Endothelial cell of umbilical vein (primary cell): ENCODE data around the gene CCDC9B. TPM values are rescaled to one million over a fixed set of nuclear protein-coding genes. Genes with fewer than 3 reads are reported as not detected.

Experiments used
- BruUV-seq: library from RNA; stranded (reverse); fragments of 400-500 nt; replicated peaks from 2 replicates; lab custom pipeline; 2021; lab: Mats Ljungman, UMichigan
- CTCF ChIA-PET: fragments of 300-600, 350-600 bp; sonication (Branson Sonifier 250); formaldehyde crosslinking; loops from one replicate; lab custom pipeline; 2021; ENCODE audit warnings: antibody characterized with exemption, inconsistent platforms; lab: Charles Lee
- POLR2A ChIA-PET: fragments of 300-600, 350-600 bp; sonication (Branson Sonifier 250); formaldehyde crosslinking; loops from one replicate; lab custom pipeline; 2021; ENCODE audit warnings: antibody characterized with exemption, inconsistent platforms; lab: Charles Lee
- DNase-seq: peaks from one replicate; pipeline ENCODE4 v3.0.0-alpha.2; 2011; ENCODE audit warnings: low read depth, low spot score
- FAIRE-seq: peaks from 2 replicates; lab custom pipeline; 2011; peaks lifted over from hg19 to GRCh38; lab: Jason Lieb, UNC
- H2AFZ ChIP-seq: 2 replicates; pipeline ENCODE4 v1.6.0; 2012; ENCODE audit warnings: low read depth, low read length, control low read depth, inconsistent platforms
- H3K27ac ChIP-seq: 2 replicates; pipeline ENCODE4 v1.5.1; 2011; ENCODE audit warnings: low read depth, mild to moderate bottlenecking, control low read depth, low read length, moderate library complexity; ENCODE audit not compliant: insufficient read depth
- H3K27me3 ChIP-seq, 2 experiments: 2 replicates each; pipeline versions ENCODE4 v1.6.0 to v1.6.1; 2011; ENCODE audit warnings: low read length in 2 of 2, mixed read lengths in 1 of 2; ENCODE audit not compliant: control insufficient read depth in 2 of 2, insufficient read depth in 2 of 2
- H3K36me3 ChIP-seq, 2 experiments: 2 replicates in 1 of 2; 3 replicates in 1 of 2; pipeline ENCODE4 v1.5.1; 2011; ENCODE audit warnings: low read length in 2 of 2, mild to moderate bottlenecking in 1 of 2, moderate library complexity in 1 of 2; ENCODE audit not compliant: control insufficient read depth in 2 of 2, insufficient read depth in 2 of 2; ENCODE audit errors: extremely low read depth in 1 of 2
- H3K4me1 ChIP-seq: 3 replicates; pipeline ENCODE4 v1.5.1; 2011; ENCODE audit warnings: mild to moderate bottlenecking, low read length; ENCODE audit not compliant: control insufficient read depth, insufficient read depth; ENCODE audit errors: extremely low read depth
- H3K4me2 ChIP-seq: 2 replicates; pipeline ENCODE4 v1.6.1; 2011; ENCODE audit warnings: low read length, control low read depth, mixed read lengths; ENCODE audit not compliant: insufficient read depth
- H3K4me3 ChIP-seq, 3 experiments: fragments of 200-600 bp in 1 of 3; sonication (generic), shearing (Covaris generic) in 1 of 3; replicated peaks in 1 of 3; 2 replicates each; pipeline ENCODE4 v1.5.1; 2011 to 2016; ENCODE audit warnings: control low read depth in 3 of 3, low read length in 3 of 3, mild to moderate bottlenecking in 2 of 3, inconsistent platforms in 1 of 3, low read depth in 1 of 3, moderate library complexity in 1 of 3; ENCODE audit not compliant: insufficient read depth in 1 of 3
- H3K79me2 ChIP-seq: 2 replicates; pipeline ENCODE4 v1.6.0; 2012; ENCODE audit warnings: low read length, inconsistent platforms; ENCODE audit not compliant: control insufficient read depth, insufficient read depth
- H3K9ac ChIP-seq: replicated peaks from 2 replicates; pipeline ENCODE3; 2011; ENCODE audit warnings: low read length, control low read depth; ENCODE audit not compliant: insufficient read depth; ENCODE audit errors: extremely low read depth
- H3K9me1 ChIP-seq: replicated peaks from 3 replicates; pipeline ENCODE4 v1.6.0; 2011; ENCODE audit warnings: mild to moderate bottlenecking, low read length; ENCODE audit not compliant: control insufficient read depth, insufficient read depth; ENCODE audit errors: extremely low read depth
- H3K9me3 ChIP-seq: replicated peaks from 2 replicates; pipeline ENCODE4 v1.5.1; 2012; ENCODE audit warnings: low read length, inconsistent platforms; ENCODE audit not compliant: control insufficient read depth, insufficient read depth
- H4K20me1 ChIP-seq: replicated peaks from 2 replicates; pipeline ENCODE3; 2011; ENCODE audit warnings: mild to moderate bottlenecking, low read length; ENCODE audit not compliant: control insufficient read depth, insufficient read depth; ENCODE audit errors: extremely low read depth
- CTCF ChIP-seq, 2 donors: IDR thresholded peaks; 1 replicate in 1 of 2; 2 replicates in 1 of 2; pipeline ENCODE4 v1.5.1; 2011; ENCODE audit warnings: low read length in 2 of 2, mild to moderate bottlenecking in 2 of 2, moderate library complexity in 2 of 2, control low read depth in 1 of 2, inconsistent platforms in 1 of 2, low read depth in 1 of 2; ENCODE audit not compliant: insufficient read depth in 1 of 2; ENCODE audit errors: extremely low read depth in 1 of 2
- FOS ChIP-seq: IDR thresholded peaks from 2 replicates; pipeline ENCODE4 v1.6.1; 2011; ENCODE audit warnings: mild to moderate bottlenecking, low read length, moderate library complexity, borderline replicate concordance; ENCODE audit not compliant: insufficient read depth
- GATA2 ChIP-seq: IDR thresholded peaks from 2 replicates; pipeline ENCODE4 v1.7.0; 2011; ENCODE audit warnings: low read depth, mild to moderate bottlenecking, moderate library complexity, mixed read lengths, low read length; ENCODE audit not compliant: insufficient read length, insufficient read depth
- MAX ChIP-seq: IDR thresholded peaks from 2 replicates; pipeline ENCODE4 v1.6.1; 2011; ENCODE audit not compliant: insufficient read depth, insufficient read length
- POLR2A ChIP-seq: IDR thresholded peaks from 2 replicates; pipeline ENCODE4 v1.6.1; 2012; ENCODE audit warnings: low read depth, mild to moderate bottlenecking, control low read depth, low read length
- dilution Hi-C: fragments of 300-500 bp; cut with MboI; formaldehyde crosslinking; loops from one replicate; pipeline ENCODE4 v1.15.0; 2019; ENCODE audit warnings: low sequenced_read_pairs; ENCODE audit not compliant: extremely low pct_ligation_motif_present
- intact Hi-C: fragments of 100-400 bp; cut with micrococcal nuclease; formaldehyde crosslinking; loops from one replicate; pipeline ENCODE4 v1.10.0; 2022
- polyA plus RNA-seq, 4 experiments: library from polyadenylated mRNA; depleted of rRNA in 3 of 4; stranded (reverse) in 3 of 4; unstranded in 1 of 4; fragments of >200 nt; gene quantifications; 2 replicates each; pipeline versions ENCODE4 v1.2.1 to v1.2.3, GENCODE V29; 2011 to 2012; ENCODE audit warnings: missing spikeins in 1 of 4
- total RNA-seq: library from RNA; stranded (reverse); gene quantifications from 2 replicates; pipeline ENCODE4 v1.2.3, GENCODE V29; 2021

Gene CCDC9B
- total and polyA plus RNA-seq, 2 donors (not counting 3 experiments of a cell fraction or from before 2014, with no cell fraction given), result 7.6 to 46.0 TPM

GRCh38 chr15:40286794-40287193 lies 53.9 kb downstream of the CCDC9B start:
- Histone ChIP-seq H3K79me2 (no peaks in the 10 kb centered on the region), H3K4me1 (peaks cover 12% of the 10 kb centered on the region), H3K36me3 (no peaks in the 10 kb centered on the region), H4K20me1 (no peaks in the 10 kb centered on the region), H3K27ac (no peak overlapping the region), H3K9me1 (no peaks in the 10 kb centered on the region), H3K9me3 (no peaks in the 10 kb centered on the region), H2AFZ (no peak overlapping the region), H3K4me3 (no peak overlapping the region), H3K9ac (no peak overlapping the region), H3K4me2 (no peak overlapping the region), H3K27me3 (peaks cover 18 to 25% of the 10 kb centered on the region in 2 experiments)
- ChIA-PET POLR2A (no interaction called here), CTCF (interaction anchor here (1.2 to 7.5 kb wide), 5 partner anchors 7 to 25 kb away, joined by 5 to 77 read pairs (median 8); no protein-coding TSS in a partner anchor)
- no peak for TF ChIP-seq POLR2A
- TF ChIP-seq MAX, result no peak
- no peak for TF ChIP-seq GATA2
- no peak for TF ChIP-seq CTCF (IDR thresholded peaks at IDR 0.05; ENCODE audit: extremely low read depth in 1 of 2, insufficient read depth in 1 of 2, low read depth in 1 of 2, low read length in 2 of 2)
- dilution Hi-C loops, result no loop called here
- BruUV-seq, result no TSS peak
- intact Hi-C loops, result no loop called here
- no peak for DNase-seq
- no peak for FAIRE-seq

DNA sequence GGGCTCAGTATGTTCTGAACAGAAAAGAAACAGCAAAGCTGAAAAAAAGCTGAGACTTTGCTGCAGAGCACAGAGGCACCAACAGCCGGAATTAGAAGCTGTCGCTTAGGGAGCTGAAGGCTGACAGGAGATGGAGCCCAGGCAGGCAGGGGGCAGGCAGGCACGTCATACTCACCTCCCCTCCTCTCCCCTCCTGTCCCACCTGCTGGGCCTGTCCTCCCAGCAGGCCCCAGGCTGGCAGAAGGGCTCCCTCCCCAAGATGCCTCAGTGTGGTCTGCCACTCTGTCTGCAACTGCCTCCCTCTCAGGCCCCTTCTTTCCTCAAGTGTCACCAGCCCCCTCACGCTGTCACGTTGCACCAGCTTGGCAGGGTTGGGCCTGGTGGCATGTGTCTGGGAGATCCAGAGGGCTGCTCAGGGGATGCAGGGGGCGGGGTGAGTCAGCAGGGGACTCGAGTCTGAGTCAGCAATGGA lies 54.6 kb downstream of the CCDC9B start:
- Histone ChIP-seq H3K4me3 (no peak overlapping the region), H3K9me1 (no peaks in the 10 kb centered on the region), H3K36me3 (no peaks in the 10 kb centered on the region), H3K27ac (no peak overlapping the region), H4K20me1 (no peaks in the 10 kb centered on the region), H3K9me3 (no peaks in the 10 kb centered on the region), H3K9ac (no peak overlapping the region), H3K27me3 (peaks cover 22 to 32% of the 10 kb centered on the region in 2 experiments), H3K4me2 (no peak overlapping the region), H2AFZ (no peak overlapping the region), H3K4me1 (peaks cover 12% of the 10 kb centered on the region), H3K79me2 (no peaks in the 10 kb centered on the region)
- intact Hi-C loops (no loop called here), dilution Hi-C loops (no loop called here)
- DNase-seq (no peak), FAIRE-seq (no peak)
- no peak for TF ChIP-seq FOS
- no TSS peak for BruUV-seq
- ChIA-PET POLR2A (interaction anchor here (1.5 kb wide), 1 partner anchor 52 kb away, joined by 4 read pairs; no protein-coding TSS in a partner anchor), CTCF (interaction anchor here (0.8 to 5.3 kb wide), 11 partner anchors 11 to 136 kb away, joined by 3 to 83 read pairs (median 5); partner anchors contain the start of gene PLCB2)
